OCI-LY1 (cell line): ENCODE data around the gene SLC18B1.
"Not testable (repeated sequence)": the region's sequence is repeated elsewhere in the genome, so short reads cannot be mapped to it uniquely, and the experiment has no call there.

Experiments used
- H2AFZ ChIP-seq: fragments of 200-600 bp; sonication (generic), shearing (Covaris generic); 2 replicates; pipeline ENCODE4 v1.6.0; 2014; ENCODE audit warnings: antibody characterized with exemption, mild to moderate bottlenecking, low read length
- H3F3A ChIP-seq: fragments of 200-600 bp; sonication (generic), shearing (Covaris generic); 2 replicates; pipeline ENCODE4 v1.6.0; 2014; ENCODE audit warnings: mild to moderate bottlenecking, antibody characterized with exemption, low read length, moderate library complexity; ENCODE audit not compliant: insufficient read depth
- H3K27ac ChIP-seq: fragments of 200-600 bp; sonication (generic); 2 replicates; pipeline ENCODE4 v1.5.1; 2014; ENCODE audit warnings: low read length, mixed run types, mild to moderate bottlenecking, low read depth; ENCODE audit not compliant: poor library complexity, severe bottlenecking
- H3K27me3 ChIP-seq: fragments of 200-600 bp; sonication (generic); 2 replicates; pipeline ENCODE4 v1.6.0; 2014; ENCODE audit warnings: antibody characterized with exemption, mild to moderate bottlenecking, low read length, moderate library complexity; ENCODE audit not compliant: insufficient read depth
- H3K36me3 ChIP-seq: fragments of 200-600 bp; sonication (generic); 2 replicates; pipeline ENCODE4 v1.6.1; 2014; ENCODE audit warnings: mild to moderate bottlenecking, antibody characterized with exemption, low read length, moderate library complexity, mixed read lengths; ENCODE audit not compliant: insufficient read depth
- H3K4me1 ChIP-seq: fragments of 200-600 bp; sonication (generic); 2 replicates; pipeline ENCODE4 v1.5.1; 2014; ENCODE audit warnings: mild to moderate bottlenecking, low read length, moderate library complexity; ENCODE audit not compliant: insufficient read depth, severe bottlenecking
- H3K4me2 ChIP-seq: fragments of 200-600 bp; sonication (generic), shearing (Covaris generic); 2 replicates; pipeline ENCODE4 v1.6.1; 2014; ENCODE audit warnings: low read length
- H3K4me3 ChIP-seq: fragments of 200-600 bp; sonication (generic); 2 replicates; pipeline ENCODE4 v1.5.1; 2014; ENCODE audit warnings: low read length, low read depth, mild to moderate bottlenecking, mixed read lengths; ENCODE audit not compliant: poor library complexity, severe bottlenecking
- H3K79me2 ChIP-seq: fragments of 200-600 bp; shearing (Covaris generic); 2 replicates; pipeline ENCODE4 v1.6.1; 2016; ENCODE audit warnings: mixed run types, low read length, mixed read lengths; ENCODE audit not compliant: insufficient read depth
- H3K9ac ChIP-seq: fragments of 200-600 bp; sonication (generic), shearing (Covaris generic); 2 replicates; pipeline ENCODE4 v1.6.1; 2014; ENCODE audit warnings: mild to moderate bottlenecking, low read length, mixed read lengths
- H3K9me2 ChIP-seq: fragments of 200-600 bp; sonication (generic), shearing (Covaris generic); 2 replicates; pipeline ENCODE4 v1.6.1; 2014; ENCODE audit warnings: low read depth, mild to moderate bottlenecking, low read length, mixed read lengths
- H3K9me3 ChIP-seq: fragments of 200-600 bp; shearing (Covaris generic); 2 replicates; pipeline ENCODE4 v1.6.1; 2014; ENCODE audit warnings: low read length, mixed read lengths
- H4K20me1 ChIP-seq: fragments of 200-600 bp; sonication (generic), shearing (Covaris generic); 2 replicates; pipeline ENCODE4 v1.6.0; 2016; ENCODE audit warnings: mild to moderate bottlenecking, low read length; ENCODE audit not compliant: insufficient read depth
- EZH2 ChIP-seq: fragments of 200-600 bp; sonication (generic), shearing (Covaris generic); IDR thresholded peaks from 2 replicates; pipeline ENCODE4 v1.8.0; 2017; ENCODE audit warnings: borderline replicate concordance, mixed run types, mild to moderate bottlenecking, antibody characterized with exemption, low read length, moderate library complexity, mixed read lengths
- TF ChIP-seq, protein P1 (sequence below): fragments of 200-600 bp; sonication (generic), shearing (Covaris generic); IDR thresholded peaks from 2 replicates; pipeline ENCODE4 v1.5.1; 2017; ENCODE audit warnings: mild to moderate bottlenecking, antibody characterized with exemption, low read length, moderate library complexity, mixed read lengths

SLC18B1 gene

DNA sequence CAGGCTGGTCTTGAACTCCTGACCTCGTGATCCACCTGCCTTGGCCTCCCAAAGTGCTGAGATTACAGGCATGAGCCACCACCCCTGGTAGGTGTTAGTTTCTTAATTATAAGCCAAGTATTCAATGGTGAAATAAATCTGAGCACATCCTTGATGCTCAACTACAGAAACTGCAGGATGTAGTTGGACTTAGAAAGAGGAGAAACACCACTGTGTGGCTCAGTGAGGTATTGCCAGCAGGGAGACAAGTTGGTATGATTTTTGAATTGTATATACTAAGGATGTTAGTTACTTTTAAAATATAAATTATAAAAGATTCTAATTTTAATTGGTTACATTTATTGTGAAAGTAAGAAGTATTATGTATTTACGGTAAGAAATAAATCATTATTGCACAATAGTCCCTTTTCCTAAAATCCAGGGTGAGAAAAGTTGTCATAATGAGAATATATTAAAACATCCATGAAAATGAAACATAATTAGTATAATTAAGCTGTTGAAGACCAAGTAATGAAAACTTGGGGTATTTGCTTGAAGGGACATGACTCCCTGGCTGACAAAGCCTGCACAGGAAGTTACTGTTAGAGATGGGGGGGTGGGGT lies 17.6 kb downstream of the SLC18B1 start:
- TF ChIP-seq EZH2 = no peak
- TF ChIP-seq, protein P1, sequence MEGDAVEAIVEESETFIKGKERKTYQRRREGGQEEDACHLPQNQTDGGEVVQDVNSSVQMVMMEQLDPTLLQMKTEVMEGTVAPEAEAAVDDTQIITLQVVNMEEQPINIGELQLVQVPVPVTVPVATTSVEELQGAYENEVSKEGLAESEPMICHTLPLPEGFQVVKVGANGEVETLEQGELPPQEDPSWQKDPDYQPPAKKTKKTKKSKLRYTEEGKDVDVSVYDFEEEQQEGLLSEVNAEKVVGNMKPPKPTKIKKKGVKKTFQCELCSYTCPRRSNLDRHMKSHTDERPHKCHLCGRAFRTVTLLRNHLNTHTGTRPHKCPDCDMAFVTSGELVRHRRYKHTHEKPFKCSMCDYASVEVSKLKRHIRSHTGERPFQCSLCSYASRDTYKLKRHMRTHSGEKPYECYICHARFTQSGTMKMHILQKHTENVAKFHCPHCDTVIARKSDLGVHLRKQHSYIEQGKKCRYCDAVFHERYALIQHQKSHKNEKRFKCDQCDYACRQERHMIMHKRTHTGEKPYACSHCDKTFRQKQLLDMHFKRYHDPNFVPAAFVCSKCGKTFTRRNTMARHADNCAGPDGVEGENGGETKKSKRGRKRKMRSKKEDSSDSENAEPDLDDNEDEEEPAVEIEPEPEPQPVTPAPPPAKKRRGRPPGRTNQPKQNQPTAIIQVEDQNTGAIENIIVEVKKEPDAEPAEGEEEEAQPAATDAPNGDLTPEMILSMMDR = peak; percentile 38
- Histone ChIP-seq H3F3A (no peaks in the 10 kb centered on the region), H3K27me3 (no peaks in the 10 kb centered on the region), H3K9me3 (no peaks in the 10 kb centered on the region), H3K9me2 (no peaks in the 10 kb centered on the region), H3K79me2 (no peaks in the 10 kb centered on the region), H2AFZ (no peak overlapping the region), H3K4me1 (no peaks in the 10 kb centered on the region), H4K20me1 (no peaks in the 10 kb centered on the region), H3K27ac (no peak overlapping the region), H3K9ac (no peak overlapping the region), H3K4me2 (no peak overlapping the region), H3K4me3 (no peak overlapping the region), H3K36me3 (no peaks in the 10 kb centered on the region)

DNA sequence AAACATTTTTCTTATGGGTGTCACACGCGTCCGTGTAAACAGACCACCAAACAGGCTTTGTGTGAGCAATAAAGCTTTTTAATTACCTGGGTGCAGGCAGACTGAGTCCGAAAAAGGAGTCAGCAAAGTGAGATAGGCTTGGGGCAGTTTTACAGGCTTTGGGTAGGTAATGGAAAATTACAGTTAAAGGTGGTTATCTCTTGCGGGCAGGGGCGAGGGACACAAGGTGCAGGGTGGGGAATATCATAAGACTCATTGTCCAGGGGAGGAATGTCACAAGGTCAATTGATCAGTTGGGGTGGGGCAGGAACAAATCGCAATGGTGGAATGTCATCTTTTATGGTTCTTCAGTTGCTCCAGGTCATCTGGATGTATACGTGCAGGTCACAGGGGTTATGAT lies 20.6 kb downstream of the SLC18B1 start:
- H3K4me3 ChIP-seq, H3K4me2 ChIP-seq, H3K79me2 ChIP-seq, H3F3A ChIP-seq, H3K9me2 ChIP-seq, H3K36me3 ChIP-seq, H3K27me3 ChIP-seq, H4K20me1 ChIP-seq, H2AFZ ChIP-seq, H3K27ac ChIP-seq, H3K4me1 ChIP-seq, H3K9ac ChIP-seq, H3K9me3 ChIP-seq: not testable (repeated sequence)

DNA sequence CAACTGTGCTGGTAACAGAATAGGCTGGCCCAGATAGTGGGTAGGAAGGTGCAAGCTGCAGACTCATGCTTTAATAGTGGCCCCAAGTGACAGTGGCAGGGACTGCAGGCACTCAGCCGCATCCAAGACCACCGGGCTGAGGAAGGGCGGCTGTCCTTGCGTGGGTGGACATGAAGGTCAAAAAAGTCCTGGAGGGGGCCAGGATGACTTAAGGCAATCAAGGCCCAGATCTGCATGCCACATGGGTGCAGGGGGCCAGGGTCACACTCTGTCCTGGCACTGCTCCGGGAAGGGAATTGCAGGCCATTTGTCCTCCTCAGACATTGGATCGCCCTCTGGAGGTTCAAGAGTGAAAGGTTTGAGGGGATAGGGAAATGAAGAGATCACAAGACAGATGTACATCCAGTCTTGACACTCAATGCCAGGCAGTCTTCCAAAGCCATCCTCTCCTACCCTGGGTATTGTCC lies 30.4 kb downstream of the SLC18B1 start:
- Histone ChIP-seq H3K4me1 (peaks cover 12% of the 10 kb centered on the region), H3K36me3 (no peaks in the 10 kb centered on the region), H3K79me2 (no peaks in the 10 kb centered on the region), H2AFZ (no peak overlapping the region), H3K4me2 (peak overlapping the region; percentile 62), H3K9ac (no peak overlapping the region; the same call in 1 of the 2 replicates), H3K4me3 (peak overlapping the region; percentile 45), H3K27ac (no peak overlapping the region), H3F3A (no peaks in the 10 kb centered on the region), H3K9me2 (no peaks in the 10 kb centered on the region), H3K27me3 (no peaks in the 10 kb centered on the region), H4K20me1 (no peaks in the 10 kb centered on the region), H3K9me3 (no peaks in the 10 kb centered on the region)
- TF ChIP-seq, protein P1 = peak; percentile 98
- no peak for TF ChIP-seq EZH2

DNA sequence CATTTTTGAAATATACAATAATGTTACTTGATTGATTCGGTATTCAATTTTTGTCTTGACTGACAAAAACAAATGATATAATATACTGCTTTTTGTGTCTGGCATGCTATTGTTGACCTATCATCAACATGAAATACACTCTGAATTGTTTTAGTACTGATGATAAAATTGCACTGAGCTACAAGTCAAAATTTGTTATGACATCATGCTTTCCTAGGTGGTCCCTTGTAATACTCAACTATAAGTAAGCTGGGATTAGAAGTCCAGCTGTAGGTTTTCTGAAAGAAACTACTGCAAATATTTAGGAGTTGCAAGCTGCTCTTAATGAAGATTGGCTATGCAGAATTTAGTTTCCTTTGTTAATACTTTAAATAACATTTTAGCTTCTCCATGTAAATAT lies 32.9 kb downstream of the SLC18B1 start:
- H3K36me3 ChIP-seq = peaks cover 2% of the 10 kb centered on the region; the same call in 1 of the 2 replicates
- no peaks in the 10 kb centered on the region for H3K9me3 ChIP-seq
- no peak overlapping the region for H3K27ac ChIP-seq
- TF ChIP-seq EZH2 = no peak
- TF ChIP-seq, protein P1 = no peak
- no peaks in the 10 kb centered on the region for H4K20me1 ChIP-seq
- no peak overlapping the region for H3K4me2 ChIP-seq
- H2AFZ ChIP-seq = no peak overlapping the region
- peaks cover 18% of the 10 kb centered on the region for H3K79me2 ChIP-seq
- H3K4me1 ChIP-seq = peaks cover 34% of the 10 kb centered on the region
- H3K27me3 ChIP-seq = no peaks in the 10 kb centered on the region
- H3K9ac ChIP-seq = no peak overlapping the region
- no peaks in the 10 kb centered on the region for H3K9me2 ChIP-seq
- no peak overlapping the region for H3K4me3 ChIP-seq
- no peaks in the 10 kb centered on the region for H3F3A ChIP-seq
